Smooth muscle cell (in vitro differentiated cells): ENCODE results near the gene PPP1R14B. TPM values are rescaled to one million over a fixed set of nuclear protein-coding genes. Genes with fewer than 3 reads are reported as not detected.

Experiments used
- DNase-seq: peaks from one replicate; lab custom pipeline; 2025; ENCODE audit not compliant: unreplicated experiment; lab: John Stamatoyannopoulos, UW
- H2AFZ ChIP-seq: fragments of 200-600 bp; sonication (generic); 2 replicates; pipeline ENCODE4 v1.6.0; 2016; ENCODE audit warnings: antibody characterized with exemption, low read depth, mild to moderate bottlenecking
- H3F3A ChIP-seq: fragments of 200-600 bp; sonication (generic); 2 replicates; pipeline ENCODE4 v1.6.0; 2017; ENCODE audit warnings: antibody characterized with exemption, low read depth
- H3K27ac ChIP-seq: fragments of 200-600 bp; sonication (generic); 2 replicates; pipeline ENCODE4 v1.5.1; 2016; ENCODE audit warnings: low read depth, mild to moderate bottlenecking
- H3K27me3 ChIP-seq: fragments of 200-600 bp; sonication (generic); 2 replicates; pipeline ENCODE4 v1.6.1; 2016; ENCODE audit warnings: low read depth, mild to moderate bottlenecking
- H3K36me3 ChIP-seq: fragments of 200-600 bp; sonication (generic); 2 replicates; pipeline ENCODE4 v1.5.1; 2016; ENCODE audit warnings: low read depth
- H3K4me1 ChIP-seq: fragments of 200-600 bp; sonication (generic); 2 replicates; pipeline ENCODE4 v1.5.1; 2016; ENCODE audit warnings: low read depth
- H3K4me2 ChIP-seq: fragments of 200-600 bp; sonication (generic); 2 replicates; pipeline ENCODE4 v1.6.0; 2016; ENCODE audit warnings: mild to moderate bottlenecking
- H3K4me3 ChIP-seq: fragments of 200-600 bp; sonication (generic); 2 replicates; pipeline ENCODE4 v1.5.1; 2016; ENCODE audit warnings: mild to moderate bottlenecking
- H3K79me2 ChIP-seq: fragments of 200-600 bp; sonication (generic); 2 replicates; pipeline ENCODE4 v1.6.0; 2016; ENCODE audit warnings: low read depth, mild to moderate bottlenecking
- H3K9ac ChIP-seq: fragments of 200-600 bp; sonication (generic); 2 replicates; pipeline ENCODE4 v1.6.0; 2016; ENCODE audit warnings: low read depth
- H3K9me3 ChIP-seq: fragments of 200-600 bp; sonication (generic); replicated peaks from 2 replicates; pipeline ENCODE4 v1.5.1; 2016; ENCODE audit warnings: low read depth
- H4K20me1 ChIP-seq: fragments of 200-600 bp; sonication (generic); 2 replicates; pipeline ENCODE4 v1.6.0; 2016; ENCODE audit warnings: low read depth
- WGBS: methylation state at CpG from one replicate; pipeline ENCODE4 v1.1.7; 2016; ENCODE audit warnings: low lambda C conversion rate; 5-methylcytosine and 5-hydroxymethylcytosine counted together
- polyA plus RNA-seq: library from polyadenylated mRNA; unstranded; fragments of >200 nt; fragmentation: Nextera tagmentation; extraction: Ambion mirVana; gene quantifications from 2 replicates; pipeline ENCODE4 v1.2.1, GENCODE V29; 2016
- total RNA-seq: library from RNA; depleted of rRNA; stranded (reverse); fragments of >200 nt; gene quantifications from 2 replicates; pipeline ENCODE4 v1.2.3, GENCODE V29; 2014
- TF ChIP-seq, protein P1 (sequence below): fragments of 200-600 bp; sonication (generic); IDR thresholded peaks from 2 replicates; pipeline ENCODE4 v1.5.1; 2017; ENCODE audit warnings: borderline replicate concordance, mild to moderate bottlenecking, antibody characterized with exemption; ENCODE audit not compliant: insufficient read depth, poor library complexity, severe bottlenecking

The PPP1R14B gene
- total and polyA plus RNA-seq, 2 experiments from 2014 or later: 242 to 530 TPM

DNA sequence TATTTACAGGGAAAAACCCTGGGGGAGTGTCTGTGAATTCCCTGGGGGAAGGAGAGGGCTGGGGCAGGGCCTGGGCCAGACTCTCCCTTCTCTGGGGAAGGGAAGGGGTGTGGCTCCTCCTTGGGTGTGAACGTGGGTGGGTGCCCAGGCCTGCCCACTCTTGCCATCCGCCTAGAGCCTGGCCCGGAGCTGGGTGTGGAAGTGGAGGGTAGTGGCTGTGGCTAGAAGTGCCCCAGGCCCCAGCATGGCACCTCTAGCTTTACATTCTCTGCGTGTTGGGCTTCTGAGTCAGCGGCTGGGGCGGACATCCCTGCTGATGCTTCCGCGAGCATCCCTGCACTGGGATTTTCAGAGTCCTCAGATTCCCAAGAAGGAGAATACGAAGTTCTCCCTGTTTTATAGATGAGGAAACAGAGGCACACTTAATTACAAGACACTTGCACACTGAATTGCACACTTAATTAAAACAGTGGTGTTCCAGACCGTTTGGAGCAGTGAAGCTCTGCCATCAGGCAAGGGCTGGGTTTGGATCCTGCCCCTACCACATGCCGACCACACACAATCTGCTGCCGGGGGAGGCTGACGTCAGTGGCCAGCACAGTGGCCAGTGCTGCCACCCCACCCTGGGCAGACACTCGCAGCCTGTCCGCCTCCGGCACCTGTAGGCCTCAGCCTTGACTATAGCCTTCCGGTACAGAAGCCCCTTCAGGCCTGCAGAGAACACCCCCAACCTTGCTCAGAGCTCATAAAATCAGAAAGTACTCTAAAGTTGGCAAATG is 30.1 kb upstream of the PPP1R14B start:
- Histone ChIP-seq H3K27ac (no peak overlapping the region), H3K9me3 (no peaks in the 10 kb centered on the region), H3K27me3 (no peaks in the 10 kb centered on the region), H3K4me2 (no peak overlapping the region), H2AFZ (no peak overlapping the region), H3K4me1 (no peaks in the 10 kb centered on the region), H3K4me3 (no peak overlapping the region), H3K9ac (no peak overlapping the region), H3K36me3 (no peaks in the 10 kb centered on the region), H3F3A (no peaks in the 10 kb centered on the region), H4K20me1 (no peaks in the 10 kb centered on the region), H3K79me2 (no peaks in the 10 kb centered on the region)
- TF ChIP-seq, protein P1, sequence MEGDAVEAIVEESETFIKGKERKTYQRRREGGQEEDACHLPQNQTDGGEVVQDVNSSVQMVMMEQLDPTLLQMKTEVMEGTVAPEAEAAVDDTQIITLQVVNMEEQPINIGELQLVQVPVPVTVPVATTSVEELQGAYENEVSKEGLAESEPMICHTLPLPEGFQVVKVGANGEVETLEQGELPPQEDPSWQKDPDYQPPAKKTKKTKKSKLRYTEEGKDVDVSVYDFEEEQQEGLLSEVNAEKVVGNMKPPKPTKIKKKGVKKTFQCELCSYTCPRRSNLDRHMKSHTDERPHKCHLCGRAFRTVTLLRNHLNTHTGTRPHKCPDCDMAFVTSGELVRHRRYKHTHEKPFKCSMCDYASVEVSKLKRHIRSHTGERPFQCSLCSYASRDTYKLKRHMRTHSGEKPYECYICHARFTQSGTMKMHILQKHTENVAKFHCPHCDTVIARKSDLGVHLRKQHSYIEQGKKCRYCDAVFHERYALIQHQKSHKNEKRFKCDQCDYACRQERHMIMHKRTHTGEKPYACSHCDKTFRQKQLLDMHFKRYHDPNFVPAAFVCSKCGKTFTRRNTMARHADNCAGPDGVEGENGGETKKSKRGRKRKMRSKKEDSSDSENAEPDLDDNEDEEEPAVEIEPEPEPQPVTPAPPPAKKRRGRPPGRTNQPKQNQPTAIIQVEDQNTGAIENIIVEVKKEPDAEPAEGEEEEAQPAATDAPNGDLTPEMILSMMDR: no peak
- no peak for DNase-seq
- 89% methylated on average over 17 of the region's 17 CpGs for WGBS

DNA sequence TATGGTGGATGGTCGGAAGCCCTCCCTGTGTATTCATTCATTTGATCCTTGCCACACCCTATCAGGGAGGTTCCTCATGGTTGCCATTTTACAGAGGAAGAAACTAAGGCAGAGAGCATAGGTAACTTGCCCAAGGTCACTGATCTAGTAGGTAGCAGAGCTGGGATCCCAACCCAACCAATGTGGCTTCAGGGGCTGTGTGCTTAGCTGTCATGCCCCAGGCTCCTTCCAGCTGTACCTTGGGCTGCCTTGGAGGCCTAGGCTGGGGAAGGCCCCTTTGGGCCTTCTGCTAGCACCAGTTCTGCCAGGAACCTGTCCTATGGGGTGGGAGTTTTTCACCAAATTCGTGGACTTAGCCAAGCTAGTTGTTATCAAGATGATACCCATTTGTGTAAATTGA is 29.1 kb upstream of the PPP1R14B start:
- WGBS: 95% methylated on average over 2 of the region's 2 CpGs

DNA sequence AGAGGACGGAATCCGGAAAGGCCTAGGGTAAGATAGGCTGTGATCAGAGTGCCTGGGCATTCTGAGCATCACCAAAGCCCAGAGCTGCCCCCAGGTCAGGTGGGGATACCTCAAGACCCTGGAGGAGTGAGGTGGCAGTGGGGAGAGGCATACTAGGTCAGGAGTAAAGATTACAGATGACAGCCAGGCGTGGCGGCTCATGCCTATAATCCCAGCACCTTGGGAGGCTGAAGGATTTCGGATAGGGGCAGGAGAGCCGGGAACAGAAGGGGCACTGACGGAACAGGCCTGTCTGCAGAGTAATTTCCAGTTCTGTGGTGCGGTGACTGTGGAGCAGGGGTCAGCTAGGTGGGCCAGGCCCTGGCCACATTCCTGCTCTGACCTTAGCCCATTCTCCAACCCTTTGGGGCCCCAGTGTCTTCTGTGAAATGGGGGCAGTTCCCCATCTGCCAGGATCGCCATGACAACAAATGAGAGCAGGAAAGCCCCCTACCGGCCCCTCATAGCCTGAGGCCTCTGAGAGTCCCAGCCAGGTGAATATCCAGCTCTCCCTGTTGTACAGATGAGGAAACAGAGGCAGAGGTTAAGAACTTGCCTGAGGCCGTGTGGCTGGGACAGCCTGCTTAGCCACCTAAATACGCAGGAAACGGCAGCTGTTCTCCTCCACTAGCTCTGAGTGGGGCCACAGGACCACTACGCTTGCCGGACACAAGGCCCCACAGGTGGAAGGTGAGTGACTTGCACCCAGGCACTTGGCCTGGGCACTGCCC is 28.5 kb upstream of the PPP1R14B start:
- 88% methylated on average over 15 of the region's 15 CpGs for WGBS
- Histone ChIP-seq H3K36me3 (no peaks in the 10 kb centered on the region), H3K27me3 (no peaks in the 10 kb centered on the region), H3K4me2 (no peak overlapping the region), H3K27ac (no peak overlapping the region), H2AFZ (no peak overlapping the region), H3K4me3 (no peak overlapping the region), H3K9ac (no peak overlapping the region), H3K79me2 (no peaks in the 10 kb centered on the region), H3F3A (peaks cover 4% of the 10 kb centered on the region), H3K4me1 (no peaks in the 10 kb centered on the region), H4K20me1 (no peaks in the 10 kb centered on the region), H3K9me3 (no peaks in the 10 kb centered on the region)
- TF ChIP-seq, protein P1: no peak
- DNase-seq: no peak

More for the DNA sequence above, 29.1 kb upstream of the PPP1R14B start:
- peaks cover 4% of the 10 kb centered on the region for H3F3A ChIP-seq
- DNase-seq: no peak
- no peak overlapping the region for H3K27ac ChIP-seq
- no peak overlapping the region for H2AFZ ChIP-seq
- H3K9me3 ChIP-seq: no peaks in the 10 kb centered on the region
- TF ChIP-seq, protein P1: no peak
- H3K79me2 ChIP-seq: no peaks in the 10 kb centered on the region
- no peak overlapping the region for H3K4me3 ChIP-seq
- H3K9ac ChIP-seq: no peak overlapping the region
- H3K36me3 ChIP-seq: no peaks in the 10 kb centered on the region
- H3K4me2 ChIP-seq: no peak overlapping the region
- no peaks in the 10 kb centered on the region for H4K20me1 ChIP-seq
- no peaks in the 10 kb centered on the region for H3K27me3 ChIP-seq
- no peaks in the 10 kb centered on the region for H3K4me1 ChIP-seq
